A549 (cell line): ENCODE measurements around the gene ITPKB. TPM values are rescaled to one million over a fixed set of nuclear protein-coding genes. Genes with fewer than 3 reads are reported as not detected.

ENCODE experiments used
- ATAC-seq, 2 experiments: fragments of 200-7000 bp in 1 of 2; fragments of >200 bp in 1 of 2; cut with Nextera tagmentation in 1 of 2; cut with Tn5 transposase in 1 of 2; 3 replicates each; pipeline versions ENCODE4 v1.8.0 to v1.9.1; 2018 to 2020; ENCODE audit warnings: mild to moderate bottlenecking in 1 of 2, moderate library complexity in 1 of 2
- CTCF ChIA-PET: fragments of 300-600 bp; sonication (Branson Sonifier 250); formaldehyde crosslinking; extraction: SDS; loops from one replicate; lab custom pipeline; 2021; ENCODE audit warnings: antibody characterized with exemption, inconsistent platforms; lab: Yijun Ruan, JAX
- POLR2A ChIA-PET: fragments of 350-600 bp; formaldehyde crosslinking; extraction: SDS; loops from one replicate; lab custom pipeline; 2021; ENCODE audit warnings: antibody characterized with exemption, inconsistent platforms; lab: Yijun Ruan, JAX
- DNase-seq, 2 experiments: peaks; one replicate each; pipeline versions ENCODE4 v3.0.0 to v3.0.0-alpha.2; 2011 to 2016; ENCODE audit warnings: low read depth in 1 of 2, low spot score in 1 of 2
- FAIRE-seq: peaks from 2 replicates; lab custom pipeline; 2011; peaks lifted over from hg19 to GRCh38; lab: Jason Lieb, UNC
- H3K27ac ChIP-seq, 2 experiments: fragments of >200 bp; sonication (Bioruptor Twin); formaldehyde crosslinking; 3 replicates each; pipeline ENCODE4 v1.5.1; 2016 to 2017
- H3K4me1 ChIP-seq: fragments of >200 bp; sonication (Bioruptor Twin); formaldehyde crosslinking; 3 replicates; pipeline ENCODE4 v1.6.1; 2016
- H3K4me2 ChIP-seq: fragments of >200 bp; sonication (Bioruptor Twin); formaldehyde crosslinking; 3 replicates; pipeline ENCODE4 v1.6.1; 2016
- H3K4me3 ChIP-seq: fragments of >200 bp; sonication (Bioruptor Twin); formaldehyde crosslinking; 3 replicates; pipeline ENCODE4 v1.5.1; 2016
- H3K9me3 ChIP-seq: fragments of >200 bp; sonication (Bioruptor Twin); formaldehyde crosslinking; 3 replicates; pipeline ENCODE4 v1.6.1; 2016
- CHD4 ChIP-seq: fragments of 200-600 bp; sonication (generic); IDR thresholded peaks from 2 replicates; pipeline ENCODE4 v1.6.1; 2016; ENCODE audit warnings: antibody characterized with exemption, mild to moderate bottlenecking, borderline replicate concordance
- EHF ChIP-seq: fragments of 250-450 bp; sonication (Bioruptor Pico); IDR thresholded peaks from 2 replicates; pipeline ENCODE4 v1.5.0; 2020; ENCODE audit warnings: mild to moderate bottlenecking
- EHMT2 ChIP-seq: fragments of 200-600 bp; sonication (generic); IDR thresholded peaks from 2 replicates; pipeline ENCODE4 v1.6.1; 2016; ENCODE audit warnings: antibody characterized with exemption, low read depth, mild to moderate bottlenecking, moderate library complexity
- ESRRA ChIP-seq: fragments of 150-350 bp; IDR thresholded peaks from 2 replicates; pipeline ENCODE4 v1.6.1; 2014; ENCODE audit warnings: mild to moderate bottlenecking, low read length, borderline replicate concordance
- FOXS1 ChIP-seq: fragments of 250-450 bp; sonication (Bioruptor Pico); IDR thresholded peaks from 2 replicates; pipeline ENCODE4 v1.5.0; 2020; ENCODE audit warnings: mild to moderate bottlenecking, moderate library complexity
- HOXB13 ChIP-seq: fragments of 250-450 bp; sonication (Bioruptor Pico); IDR thresholded peaks from 2 replicates; pipeline ENCODE4 v1.5.0; 2020; ENCODE audit warnings: low read depth, mild to moderate bottlenecking, moderate library complexity
- HOXB5 ChIP-seq: fragments of 250-450 bp; sonication (Bioruptor Pico); IDR thresholded peaks from 2 replicates; pipeline ENCODE4 v1.5.0; 2020; ENCODE audit warnings: mild to moderate bottlenecking, moderate library complexity
- JUN ChIP-seq, 2 experiments: fragments of >200 bp; sonication (Bioruptor Twin); formaldehyde crosslinking; IDR thresholded peaks; 2 replicates in 1 of 2; 3 replicates in 1 of 2; pipeline ENCODE4 v1.6.1; 2016 to 2017
- JUNB ChIP-seq: fragments of >200 bp; sonication (Bioruptor Twin); formaldehyde crosslinking; IDR thresholded peaks from 2 replicates; pipeline ENCODE4 v1.6.1; 2016
- PHF8 ChIP-seq: fragments of 200-600 bp; sonication (generic); IDR thresholded peaks from 2 replicates; pipeline ENCODE4 v1.6.1; 2016; ENCODE audit warnings: low read depth, mild to moderate bottlenecking, antibody characterized with exemption, moderate library complexity, borderline replicate concordance
- POLR2AphosphoS2 ChIP-seq: conservative IDR thresholded peaks from 2 replicates; pipeline ENCODE4 v1.6.1; 2012; ENCODE audit warnings: low read length, improper control_type of control experiment, inconsistent platforms
- RAD21 ChIP-seq, 2 experiments: fragments of >200 bp in 1 of 2; sonication (Bioruptor Twin) in 1 of 2; formaldehyde crosslinking in 1 of 2; IDR thresholded peaks in 1 of 2; conservative IDR thresholded peaks in 1 of 2; 2 replicates in 1 of 2; 3 replicates in 1 of 2; pipeline ENCODE4 v1.6.1; 2012 to 2018; ENCODE audit warnings: inconsistent platforms in 1 of 2
- RARB ChIP-seq: fragments of 250-450 bp; sonication (Bioruptor Pico); IDR thresholded peaks from 2 replicates; pipeline ENCODE4 v1.8.0; 2021; ENCODE audit warnings: mild to moderate bottlenecking, moderate library complexity
- SMC3 ChIP-seq: fragments of >200 bp; sonication (Bioruptor Twin); formaldehyde crosslinking; IDR thresholded peaks from 3 replicates; pipeline ENCODE4 v1.6.1; 2018; ENCODE audit warnings: inconsistent platforms
- SREBF2 ChIP-seq: fragments of 450-650 bp; IDR thresholded peaks from 2 replicates; pipeline ENCODE4 v1.6.1; 2014; ENCODE audit warnings: mild to moderate bottlenecking, moderate library complexity
- TFCP2L1 ChIP-seq: fragments of 250-450 bp; sonication (Bioruptor Pico); IDR thresholded peaks from 2 replicates; pipeline ENCODE4 v1.5.0; 2021; ENCODE audit warnings: mild to moderate bottlenecking
- ZFP36 ChIP-seq: fragments of 450-650 bp; IDR thresholded peaks from 2 replicates; pipeline ENCODE4 v1.6.1; 2014; ENCODE audit warnings: borderline replicate concordance; ENCODE audit not compliant: partially characterized antibody
- ZNF302 ChIP-seq: fragments of 250-450 bp; sonication (Bioruptor Pico); IDR thresholded peaks from 2 replicates; pipeline ENCODE4 v1.9.0; 2021; ENCODE audit warnings: inconsistent platforms, mild to moderate bottlenecking, moderate library complexity
- WGBS: methylation state at CpG from one replicate; pipeline ENCODE4 v1.1.6; 2017; ENCODE audit errors: missing lambda C conversion rate; 5-methylcytosine and 5-hydroxymethylcytosine counted together
- polyA plus RNA-seq, 4 experiments: library from polyadenylated mRNA; depleted of rRNA in 3 of 4; stranded (reverse); fragments of >200 nt; fragmentation: RNase III in 1 of 4; extraction: RNeasy Plus Mini Kit Qiagen cat#74134 plus additional on column Dnase treatment in 1 of 4; gene quantifications; 2 replicates in 3 of 4; 3 replicates in 1 of 4; pipeline ENCODE4 v1.2.3, GENCODE V29; 2011 to 2017
- TF ChIP-seq, protein P1 (sequence below): fragments of 200-600 bp; sonication (generic); IDR thresholded peaks from 2 replicates; pipeline ENCODE4 v1.6.1; 2016; ENCODE audit warnings: antibody characterized with exemption, mild to moderate bottlenecking, moderate library complexity
- TF ChIP-seq, protein P2 (sequence below): fragments of 150-350 bp; IDR thresholded peaks from 2 replicates; pipeline ENCODE4 v1.6.1; 2014; ENCODE audit warnings: low read depth, mild to moderate bottlenecking, low read length

ITPKB gene
- polyA plus RNA-seq, 2 of the 4 experiments (the other 2 are of a cell fraction), result 1.7 to 2.8 TPM

DNA sequence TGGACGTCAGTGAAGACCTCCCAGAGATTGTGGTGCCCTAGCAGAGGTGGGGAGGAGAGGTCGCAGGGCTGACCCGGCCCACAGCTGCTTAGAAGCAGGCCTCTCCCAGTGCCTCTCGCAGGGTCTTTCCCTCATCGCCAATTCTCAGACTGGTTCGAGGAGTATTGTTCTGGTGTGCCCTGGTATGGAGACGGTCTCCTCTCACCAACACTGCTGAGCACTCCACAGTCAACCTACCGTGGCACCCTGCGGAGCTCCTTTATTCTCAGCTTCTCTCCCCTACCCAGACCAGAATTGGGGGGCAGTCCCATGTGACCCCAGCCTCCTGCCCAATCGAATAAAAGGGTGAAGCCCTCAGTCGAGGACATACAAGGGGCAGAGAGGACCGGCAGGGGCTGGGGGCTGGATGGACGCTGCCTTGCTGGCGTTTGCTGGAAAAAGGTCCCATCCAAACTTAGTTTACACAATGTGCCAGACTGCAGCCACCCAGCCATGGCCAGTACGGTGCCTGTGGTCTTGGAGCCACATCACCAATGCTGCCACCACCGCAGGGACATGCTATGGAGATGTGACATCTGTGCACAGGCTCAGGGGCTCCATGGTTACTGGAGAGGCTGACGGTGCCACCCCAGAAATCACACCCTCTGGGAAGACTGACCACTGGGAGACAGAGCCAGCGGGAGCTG, 109.7 kb downstream of the ITPKB start:
- Histone ChIP-seq H3K9me3 (no peaks in the 10 kb centered on the region), H3K4me3 (no peak overlapping the region), H3K4me1 (no peaks in the 10 kb centered on the region), H3K27ac (no peak overlapping the region), H3K4me2 (no peak overlapping the region)
- ATAC-seq, result no peak
- no peak for FAIRE-seq
- ChIA-PET CTCF (interaction anchor here (1.2 to 2.7 kb wide), 5 partner anchors 175 to 200 kb away, joined by 3 to 14 read pairs (median 4); no protein-coding TSS in a partner anchor), POLR2A (no interaction called here)
- 60% methylated on average over 12 of the region's 18 CpGs for WGBS
- no peak for TF ChIP-seq EHMT2
- no peak for TF ChIP-seq ZNF302
- TF ChIP-seq RAD21 (conservative IDR thresholded peaks at IDR 0.05 in 1 of 2, IDR thresholded peaks at IDR 0.05 in 1 of 2), result no peak
- TF ChIP-seq EHF (CRISPR knock-in tag), result no peak
- no peak for TF ChIP-seq ESRRA
- no peak for TF ChIP-seq FOXS1 (CRISPR knock-in tag)
- TF ChIP-seq POLR2AphosphoS2, result no peak
- TF ChIP-seq HOXB5 (CRISPR knock-in tag), result no peak
- no peak for TF ChIP-seq SMC3
- no peak for TF ChIP-seq HOXB13 (CRISPR knock-in tag)
- no peak for TF ChIP-seq TFCP2L1 (CRISPR knock-in tag)
- no peak for DNase-seq

DNA sequence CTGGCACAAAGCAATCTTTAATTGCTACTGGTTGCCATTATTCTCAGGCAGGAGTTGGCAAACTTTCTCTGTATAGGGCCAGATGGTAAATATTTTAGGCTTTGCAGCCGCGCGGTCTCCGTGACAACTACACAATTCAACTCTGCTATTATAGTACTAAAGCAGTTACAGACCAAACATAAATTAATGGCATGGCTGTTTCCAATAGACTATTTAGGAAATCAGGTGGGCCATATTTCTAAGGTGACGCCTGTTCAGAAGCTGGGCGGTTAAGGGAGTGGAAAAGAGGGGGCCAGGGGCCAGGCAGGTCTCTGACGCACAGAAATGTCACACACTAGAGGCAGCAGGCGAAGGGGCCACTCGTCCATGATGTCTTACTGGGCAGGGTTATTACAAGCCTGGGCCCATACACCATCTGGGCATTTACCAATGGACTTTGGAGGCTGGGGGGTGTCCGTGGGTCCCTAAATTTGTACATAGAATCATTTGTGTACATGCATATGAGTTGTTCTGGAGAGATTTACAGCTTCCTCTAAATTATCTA, 110.4 kb downstream of the ITPKB start:
- H3K4me2 ChIP-seq, result no peak overlapping the region
- WGBS, result 74% methylated on average over 10 of the region's 10 CpGs
- no peaks in the 10 kb centered on the region for H3K9me3 ChIP-seq
- ChIA-PET CTCF (interaction anchor here (1.1 to 1.8 kb wide), 4 partner anchors 15 to 199 kb away, joined by 3 to 5 read pairs (median 4); no protein-coding TSS in a partner anchor), POLR2A (no interaction called here)
- ATAC-seq, result no peak
- H3K4me1 ChIP-seq, result no peaks in the 10 kb centered on the region
- TF ChIP-seq HOXB13 (CRISPR knock-in tag) (no peak), CHD4 (no peak), SREBF2 (no peak), JUNB (no peak), PHF8 (no peak), HOXB5 (CRISPR knock-in tag) (no peak), ZFP36 (no peak), JUN (IDR thresholded peaks at IDR 0.05) (no peak), RARB (CRISPR knock-in tag) (no peak)
- TF ChIP-seq, protein P1, sequence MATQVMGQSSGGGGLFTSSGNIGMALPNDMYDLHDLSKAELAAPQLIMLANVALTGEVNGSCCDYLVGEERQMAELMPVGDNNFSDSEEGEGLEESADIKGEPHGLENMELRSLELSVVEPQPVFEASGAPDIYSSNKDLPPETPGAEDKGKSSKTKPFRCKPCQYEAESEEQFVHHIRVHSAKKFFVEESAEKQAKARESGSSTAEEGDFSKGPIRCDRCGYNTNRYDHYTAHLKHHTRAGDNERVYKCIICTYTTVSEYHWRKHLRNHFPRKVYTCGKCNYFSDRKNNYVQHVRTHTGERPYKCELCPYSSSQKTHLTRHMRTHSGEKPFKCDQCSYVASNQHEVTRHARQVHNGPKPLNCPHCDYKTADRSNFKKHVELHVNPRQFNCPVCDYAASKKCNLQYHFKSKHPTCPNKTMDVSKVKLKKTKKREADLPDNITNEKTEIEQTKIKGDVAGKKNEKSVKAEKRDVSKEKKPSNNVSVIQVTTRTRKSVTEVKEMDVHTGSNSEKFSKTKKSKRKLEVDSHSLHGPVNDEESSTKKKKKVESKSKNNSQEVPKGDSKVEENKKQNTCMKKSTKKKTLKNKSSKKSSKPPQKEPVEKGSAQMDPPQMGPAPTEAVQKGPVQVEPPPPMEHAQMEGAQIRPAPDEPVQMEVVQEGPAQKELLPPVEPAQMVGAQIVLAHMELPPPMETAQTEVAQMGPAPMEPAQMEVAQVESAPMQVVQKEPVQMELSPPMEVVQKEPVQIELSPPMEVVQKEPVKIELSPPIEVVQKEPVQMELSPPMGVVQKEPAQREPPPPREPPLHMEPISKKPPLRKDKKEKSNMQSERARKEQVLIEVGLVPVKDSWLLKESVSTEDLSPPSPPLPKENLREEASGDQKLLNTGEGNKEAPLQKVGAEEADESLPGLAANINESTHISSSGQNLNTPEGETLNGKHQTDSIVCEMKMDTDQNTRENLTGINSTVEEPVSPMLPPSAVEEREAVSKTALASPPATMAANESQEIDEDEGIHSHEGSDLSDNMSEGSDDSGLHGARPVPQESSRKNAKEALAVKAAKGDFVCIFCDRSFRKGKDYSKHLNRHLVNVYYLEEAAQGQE, result no peak
- TF ChIP-seq, protein P2, sequence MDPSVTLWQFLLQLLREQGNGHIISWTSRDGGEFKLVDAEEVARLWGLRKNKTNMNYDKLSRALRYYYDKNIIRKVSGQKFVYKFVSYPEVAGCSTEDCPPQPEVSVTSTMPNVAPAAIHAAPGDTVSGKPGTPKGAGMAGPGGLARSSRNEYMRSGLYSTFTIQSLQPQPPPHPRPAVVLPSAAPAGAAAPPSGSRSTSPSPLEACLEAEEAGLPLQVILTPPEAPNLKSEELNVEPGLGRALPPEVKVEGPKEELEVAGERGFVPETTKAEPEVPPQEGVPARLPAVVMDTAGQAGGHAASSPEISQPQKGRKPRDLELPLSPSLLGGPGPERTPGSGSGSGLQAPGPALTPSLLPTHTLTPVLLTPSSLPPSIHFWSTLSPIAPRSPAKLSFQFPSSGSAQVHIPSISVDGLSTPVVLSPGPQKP, result no peak
- FAIRE-seq, result no peak
- DNase-seq, result no peak
- no peak overlapping the region for H3K27ac ChIP-seq
- H3K4me3 ChIP-seq, result no peak overlapping the region
